ENCODE measurements around the gene UBE3B. TPM values are rescaled to one million over a fixed set of nuclear protein-coding genes. Genes with fewer than 3 reads are reported as not detected.

Gene UBE3B
- total and polyA plus RNA-seq, 9 donors = 12.1 to 53.4 (median 33.2) TPM

DNA sequence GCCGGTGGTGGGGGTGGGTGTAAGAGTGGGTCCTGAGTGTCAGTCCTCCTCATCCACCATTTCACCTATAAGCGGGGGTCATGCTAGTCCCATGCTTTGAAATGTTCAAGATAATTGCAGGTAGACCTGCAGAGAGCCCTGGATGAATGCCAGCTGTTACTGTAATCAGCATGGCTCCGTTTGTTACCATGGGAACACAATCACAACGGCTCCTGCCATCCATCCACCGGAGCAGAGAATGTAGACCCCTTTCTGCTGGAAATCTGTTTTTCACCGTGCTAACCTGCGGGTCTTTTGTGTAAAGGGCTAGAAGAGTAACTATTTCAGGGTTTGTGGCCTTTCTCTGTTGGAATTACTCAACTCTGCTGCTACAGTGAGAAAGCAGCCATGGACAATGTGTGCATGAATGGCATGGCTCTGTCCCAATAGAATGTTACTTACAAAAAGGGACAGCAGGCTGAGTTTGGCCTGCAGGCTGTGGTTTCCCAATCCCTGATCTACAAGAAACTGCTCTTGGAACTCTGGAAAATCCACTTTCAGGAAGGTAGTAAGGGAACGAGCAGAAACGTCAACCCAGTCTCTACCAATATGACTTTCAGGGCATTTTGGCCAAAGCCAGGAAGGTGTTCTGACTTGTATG, 36.5 kb upstream of the UBE3B start:
- no peak for DNase-seq
- intact Hi-C loops (cut with DNase I) = no loop called here
- TF ChIP-seq, protein P1, sequence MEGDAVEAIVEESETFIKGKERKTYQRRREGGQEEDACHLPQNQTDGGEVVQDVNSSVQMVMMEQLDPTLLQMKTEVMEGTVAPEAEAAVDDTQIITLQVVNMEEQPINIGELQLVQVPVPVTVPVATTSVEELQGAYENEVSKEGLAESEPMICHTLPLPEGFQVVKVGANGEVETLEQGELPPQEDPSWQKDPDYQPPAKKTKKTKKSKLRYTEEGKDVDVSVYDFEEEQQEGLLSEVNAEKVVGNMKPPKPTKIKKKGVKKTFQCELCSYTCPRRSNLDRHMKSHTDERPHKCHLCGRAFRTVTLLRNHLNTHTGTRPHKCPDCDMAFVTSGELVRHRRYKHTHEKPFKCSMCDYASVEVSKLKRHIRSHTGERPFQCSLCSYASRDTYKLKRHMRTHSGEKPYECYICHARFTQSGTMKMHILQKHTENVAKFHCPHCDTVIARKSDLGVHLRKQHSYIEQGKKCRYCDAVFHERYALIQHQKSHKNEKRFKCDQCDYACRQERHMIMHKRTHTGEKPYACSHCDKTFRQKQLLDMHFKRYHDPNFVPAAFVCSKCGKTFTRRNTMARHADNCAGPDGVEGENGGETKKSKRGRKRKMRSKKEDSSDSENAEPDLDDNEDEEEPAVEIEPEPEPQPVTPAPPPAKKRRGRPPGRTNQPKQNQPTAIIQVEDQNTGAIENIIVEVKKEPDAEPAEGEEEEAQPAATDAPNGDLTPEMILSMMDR (IDR thresholded peaks at IDR 0.05) = no peak
- no peak for TF ChIP-seq EP300 (IDR thresholded peaks at IDR 0.05)
- no peak for TF ChIP-seq POLR2A (IDR thresholded peaks at IDR 0.05)

DNA sequence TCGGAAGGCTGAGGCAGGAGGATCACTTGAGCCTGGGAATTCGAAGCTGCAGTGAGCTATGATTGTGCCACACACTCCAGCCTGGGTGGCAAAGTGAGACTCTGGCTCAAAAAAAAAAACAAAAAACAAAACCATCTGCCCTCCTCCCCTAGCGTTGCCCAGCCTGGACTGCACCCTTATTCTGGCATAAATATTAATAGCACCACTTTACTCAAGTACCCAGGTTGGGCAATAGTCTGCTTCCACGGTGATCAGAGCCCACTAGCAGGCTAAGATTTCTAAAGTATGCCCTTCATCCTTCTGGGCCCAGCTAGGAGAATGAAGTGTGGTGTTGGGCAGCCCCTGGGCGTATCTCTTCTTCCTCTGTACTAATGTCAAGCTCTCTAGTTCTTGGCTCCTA, 33.6 kb upstream of the UBE3B start:
- H3K4me1 ChIP-seq (ENCODE audit: insufficient read depth) = no peaks in the 10 kb centered on the region
- no peaks in the 10 kb centered on the region for H3K9me3 ChIP-seq
- H3K4me3 ChIP-seq = no peak overlapping the region
- H3K27me3 ChIP-seq = no peaks in the 10 kb centered on the region
- intact Hi-C loops (cut with DNase I) = no loop called here
- no peak for TF ChIP-seq POLR2A (IDR thresholded peaks at IDR 0.05)
- no peak for DNase-seq
- 78 to 84% (median 81%) methylated on average over 5 of the region's 5 CpGs for WGBS, 3 donors
- H3K36me3 ChIP-seq = no peaks in the 10 kb centered on the region
- no peak overlapping the region for H3K27ac ChIP-seq

More for the DNA sequence above, 36.5 kb upstream of the UBE3B start:
- 61 to 68% (median 67%) methylated on average over 9 of the region's 9 CpGs for WGBS, 3 donors
- H3K4me1 ChIP-seq (ENCODE audit: insufficient read depth) = no peaks in the 10 kb centered on the region
- H3K9me3 ChIP-seq = no peaks in the 10 kb centered on the region
- no peaks in the 10 kb centered on the region for H3K36me3 ChIP-seq
- H3K4me3 ChIP-seq = no peak overlapping the region
- H3K27ac ChIP-seq = no peak overlapping the region
- no peaks in the 10 kb centered on the region for H3K27me3 ChIP-seq

DNA sequence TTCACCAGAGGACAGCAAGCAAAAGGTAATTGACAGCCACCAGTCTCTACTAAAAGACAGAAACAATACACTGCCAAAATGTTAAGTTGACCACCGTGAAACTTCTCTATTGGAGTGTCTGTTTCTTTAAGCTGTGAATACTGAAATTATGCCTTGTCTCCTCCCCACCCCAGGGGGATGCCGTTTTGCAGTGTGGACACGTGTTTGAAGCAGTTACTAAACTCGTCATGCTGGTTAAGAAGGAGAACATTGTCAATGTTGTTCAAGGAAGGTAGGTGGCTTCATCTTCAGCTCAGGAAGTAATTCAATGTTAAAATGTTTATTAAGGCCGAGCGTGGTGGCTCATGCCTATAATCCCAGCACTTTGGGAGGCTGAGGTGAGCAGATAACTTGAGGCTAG, 33.2 kb upstream of the UBE3B start:
- Histone ChIP-seq H3K4me1 (ENCODE audit: insufficient read depth) (no peaks in the 10 kb centered on the region), H3K27me3 (no peaks in the 10 kb centered on the region), H3K27ac (no peak overlapping the region), H3K36me3 (no peaks in the 10 kb centered on the region), H3K9me3 (no peaks in the 10 kb centered on the region), H3K4me3 (no peak overlapping the region)
- DNase-seq = no peak
- 55 to 67% (median 59%) methylated on average over 6 of the region's 6 CpGs for WGBS, 3 donors
- TF ChIP-seq, protein P1 (IDR thresholded peaks at IDR 0.05) = no peak
- TF ChIP-seq POLR2A (IDR thresholded peaks at IDR 0.05) (no peak), EP300 (IDR thresholded peaks at IDR 0.05) (no peak)
- intact Hi-C loops (cut with DNase I) = no loop called here

DNA sequence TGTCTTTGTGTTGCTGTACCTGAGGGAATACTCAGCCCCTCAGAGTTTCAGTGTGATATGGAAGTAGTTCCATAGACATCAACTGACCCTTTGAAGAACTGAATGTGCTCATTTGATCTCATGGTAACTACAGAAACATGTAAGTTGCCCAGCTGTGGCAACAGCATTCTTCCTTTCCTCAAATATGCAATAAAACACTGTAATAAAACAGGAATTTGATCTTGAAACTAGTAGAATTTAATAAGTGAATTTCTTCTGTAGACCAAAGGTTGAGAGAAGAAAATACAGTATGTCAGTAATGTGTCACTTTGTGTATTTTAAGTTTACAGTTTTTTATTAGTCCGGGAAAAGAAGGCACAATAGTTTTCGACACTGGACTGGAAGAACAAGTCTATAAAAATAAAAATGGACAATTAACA, 32.2 kb upstream of the UBE3B start:
- H3K27me3 ChIP-seq = no peaks in the 10 kb centered on the region
- 77 to 92% (median 82%) methylated on average over 2 of the region's 2 CpGs for WGBS, 3 donors
- intact Hi-C loops (cut with DNase I) = no loop called here
- TF ChIP-seq, protein P1 (IDR thresholded peaks at IDR 0.05) = no peak
- TF ChIP-seq POLR2A (IDR thresholded peaks at IDR 0.05) (no peak), EP300 (IDR thresholded peaks at IDR 0.05) (no peak)
- no peak overlapping the region for H3K4me3 ChIP-seq
- no peaks in the 10 kb centered on the region for H3K9me3 ChIP-seq
- no peaks in the 10 kb centered on the region for H3K4me1 ChIP-seq (ENCODE audit: insufficient read depth)
- no peak for DNase-seq
- H3K36me3 ChIP-seq = no peaks in the 10 kb centered on the region
- H3K27ac ChIP-seq = no peak overlapping the region

GRCh38 chr12:109446869-109447268, 30.6 kb upstream of the UBE3B start:
- no peaks in the 10 kb centered on the region for H3K4me1 ChIP-seq (ENCODE audit: insufficient read depth)
- intact Hi-C loops (cut with DNase I) = no loop called here
- H3K27me3 ChIP-seq = no peaks in the 10 kb centered on the region
- H3K36me3 ChIP-seq = no peaks in the 10 kb centered on the region
- H3K27ac ChIP-seq = no peak overlapping the region
- TF ChIP-seq, protein P1 (IDR thresholded peaks at IDR 0.05) = no peak
- no peak for TF ChIP-seq POLR2A (IDR thresholded peaks at IDR 0.05)
- TF ChIP-seq EP300 (IDR thresholded peaks at IDR 0.05) = no peak
- no peak for DNase-seq
- H3K9me3 ChIP-seq = no peaks in the 10 kb centered on the region
- no peak overlapping the region for H3K4me3 ChIP-seq
- 79 to 83% (median 79%) methylated on average over 8 of the region's 8 CpGs for WGBS, 3 donors
